HL-60 (cell line): Measurements from ENCODE around the gene B2M.
A peak's percentile ranks its signal among the peaks of the same experiment; 100 is the strongest.
"Not testable (repeated sequence)": the region's sequence is repeated elsewhere in the genome, so short reads cannot be mapped to it uniquely, and the experiment has no call there.

Source experiments
- DNase-seq, 2 experiments: peaks; one replicate each; pipeline ENCODE4 v3.0.0-alpha.2; 2010 to 2020; ENCODE audit warnings: low read depth in 1 of 2, low spot score in 1 of 2
- H3K27ac ChIP-seq: fragments of 250-450 bp; sonication (Bioruptor Pico); replicated peaks from 2 replicates; pipeline ENCODE4 v1.5.1; 2020; ENCODE audit warnings: mild to moderate bottlenecking, moderate library complexity
- H3K27me3 ChIP-seq: fragments of 250-450 bp; sonication (Bioruptor Pico); 2 replicates; pipeline ENCODE4 v1.5.1; 2021; ENCODE audit warnings: mild to moderate bottlenecking, moderate library complexity; ENCODE audit not compliant: insufficient read depth, poor library complexity, severe bottlenecking
- H3K4me3 ChIP-seq: replicated peaks from 2 replicates; pipeline ENCODE4 v1.5.1; 2011; ENCODE audit warnings: mild to moderate bottlenecking, control low read depth, low read length; ENCODE audit not compliant: insufficient read depth
- CTCF ChIP-seq: IDR thresholded peaks from one replicate; pipeline ENCODE4 v1.5.1; 2011; ENCODE audit warnings: low read length, control low read depth, inconsistent platforms; ENCODE audit not compliant: insufficient read depth
- GABPA ChIP-seq: IDR thresholded peaks from 2 replicates; pipeline ENCODE4 v1.6.1; 2012; ENCODE audit warnings: low read depth
- POLR2AphosphoS5 ChIP-seq: IDR thresholded peaks from 2 replicates; pipeline ENCODE4 v1.6.1; 2012; ENCODE audit warnings: low read depth
- REST ChIP-seq: IDR thresholded peaks from 2 replicates; pipeline ENCODE4 v1.6.1; 2012; ENCODE audit warnings: low read depth; ENCODE audit not compliant: insufficient replicate concordance
- SPI1 ChIP-seq: IDR thresholded peaks from 2 replicates; pipeline ENCODE4 v1.6.1; 2012; ENCODE audit warnings: low read depth, mild to moderate bottlenecking, borderline replicate concordance

The B2M gene

GRCh38 chr15:44697014-44697413, 14.3 kb upstream of the B2M start:
- H3K27me3 ChIP-seq: no peaks in the 10 kb centered on the region
- no peak for DNase-seq
- no peak for TF ChIP-seq GABPA
- TF ChIP-seq REST: no peak
- no peak for TF ChIP-seq SPI1
- TF ChIP-seq POLR2AphosphoS5: no peak
- TF ChIP-seq CTCF: no peak
- H3K4me3 ChIP-seq: no peak overlapping the region
- no peak overlapping the region for H3K27ac ChIP-seq

GRCh38 chr15:44698641-44699040, 12.7 kb upstream of the B2M start:
- DNase-seq: no peak
- Histone ChIP-seq H3K27me3 (no peaks in the 10 kb centered on the region), H3K4me3 (no peak overlapping the region), H3K27ac (no peak overlapping the region)
- TF ChIP-seq REST (no peak), POLR2AphosphoS5 (no peak), GABPA (no peak), SPI1 (0 out of 2 replicates have a peak, but pooled peaks have one; percentile 36), CTCF (no peak)

GRCh38 chr15:44700676-44701075, 10.6 kb upstream of the B2M start:
- DNase-seq, H3K27ac ChIP-seq, H3K4me3 ChIP-seq, H3K27me3 ChIP-seq: not testable (repeated sequence)

- H3K27ac ChIP-seq: no peak overlapping the region
- no peaks in the 10 kb centered on the region for H3K27me3 ChIP-seq
- no peak for TF ChIP-seq GABPA
- no peak for TF ChIP-seq REST
- no peak for TF ChIP-seq SPI1
- no peak for TF ChIP-seq POLR2AphosphoS5
- no peak for TF ChIP-seq CTCF
- DNase-seq: no peak
- no peak overlapping the region for H3K4me3 ChIP-seq
Measured at GRCh38 chr15:44705986-44706385, 5.3 kb upstream of the B2M start.
